Amygdala (tissue), 56 donors: Measurements from ENCODE around the gene ITGA4.
"Not testable (repeated sequence)": the region's sequence is repeated elsewhere in the genome, so short reads cannot be mapped to it uniquely, and the experiment has no call there.

Experiments
- DNase-seq, 56 donors: peaks; one replicate each; lab custom pipeline; 2025; lab: John Stamatoyannopoulos, UW

The ITGA4 gene

DNA sequence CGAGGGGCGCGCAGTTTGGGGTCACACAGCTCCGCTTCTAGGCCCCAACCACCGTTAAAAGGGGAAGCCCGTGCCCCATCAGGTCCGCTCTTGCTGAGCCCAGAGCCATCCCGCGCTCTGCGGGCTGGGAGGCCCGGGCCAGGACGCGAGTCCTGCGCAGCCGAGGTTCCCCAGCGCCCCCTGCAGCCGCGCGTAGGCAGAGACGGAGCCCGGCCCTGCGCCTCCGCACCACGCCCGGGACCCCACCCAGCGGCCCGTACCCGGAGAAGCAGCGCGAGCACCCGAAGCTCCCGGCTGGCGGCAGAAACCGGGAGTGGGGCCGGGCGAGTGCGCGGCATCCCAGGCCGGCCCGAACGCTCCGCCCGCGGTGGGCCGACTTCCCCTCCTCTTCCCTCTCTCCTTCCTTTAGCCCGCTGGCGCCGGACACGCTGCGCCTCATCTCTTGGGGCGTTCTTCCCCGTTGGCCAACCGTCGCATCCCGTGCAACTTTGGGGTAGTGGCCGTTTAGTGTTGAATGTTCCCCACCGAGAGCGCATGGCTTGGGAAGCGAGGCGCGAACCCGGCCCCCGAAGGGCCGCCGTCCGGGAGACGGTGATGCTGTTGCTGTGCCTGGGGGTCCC, at the start of gene ITGA4:
Gene ITGA4, plus strand, starts transcription at position 266 of the 620 bp plus-strand sequence. Its CDS starts 269 bp downstream, at position 535.
- DNase-seq = peak in 13 of 56 donors; percentile 3 to 38 (median 12)

DNA sequence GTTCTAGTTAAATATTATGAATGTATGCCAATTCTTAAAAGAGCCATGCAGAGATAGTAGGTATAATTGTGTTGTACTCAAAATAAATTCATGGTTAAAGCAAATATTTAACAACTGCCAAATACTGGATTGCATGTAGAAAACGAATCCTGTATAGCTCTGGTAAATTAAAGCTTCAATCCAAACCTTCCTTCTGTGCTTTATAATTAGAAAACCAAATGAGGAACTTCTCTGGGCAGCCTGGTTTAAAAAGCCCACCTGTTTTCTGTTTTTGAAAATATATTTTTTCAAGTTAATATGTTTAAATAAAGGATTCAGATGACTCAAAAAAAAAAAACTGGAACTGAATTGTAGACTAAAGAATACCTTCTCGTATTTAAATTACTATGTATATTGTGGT, 48.3 kb upstream of the ITGA4 start:
- DNase-seq = no peak

DNA sequence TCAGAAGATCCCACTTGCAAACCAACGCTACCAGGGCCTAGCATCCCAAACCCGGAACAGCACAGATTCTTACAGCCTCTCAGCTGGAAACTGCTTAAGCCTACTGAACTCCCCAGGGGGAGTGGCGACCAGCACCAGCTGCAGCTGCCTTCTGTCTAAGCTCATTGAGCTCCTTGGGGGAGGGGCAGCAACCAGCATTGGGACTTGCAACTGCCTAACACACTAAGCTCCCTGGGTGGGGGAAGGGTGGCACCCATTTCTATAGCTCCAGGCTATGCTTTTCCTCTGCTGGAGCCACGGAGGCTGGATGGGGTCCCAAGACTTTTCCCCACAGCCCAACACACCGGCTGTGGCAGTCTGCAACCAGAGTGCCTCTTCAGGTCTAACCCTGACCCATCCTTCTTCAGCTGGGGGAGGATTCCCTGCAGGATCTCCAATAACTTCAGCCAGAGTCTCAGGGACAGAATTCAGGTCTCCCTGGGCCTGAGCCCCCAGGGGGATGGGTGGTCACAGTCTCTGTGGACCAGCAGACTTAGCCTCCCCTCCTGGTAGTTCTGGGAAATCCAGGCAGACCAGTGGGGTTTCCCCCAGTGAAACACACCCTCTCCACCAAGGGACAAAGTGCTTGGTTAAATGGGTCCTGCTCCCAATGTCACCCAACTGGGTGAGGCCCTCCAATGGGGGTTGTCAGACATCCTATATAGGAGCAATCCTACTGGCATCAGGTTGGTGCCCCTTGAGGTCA, 45.9 kb upstream of the ITGA4 start:
- DNase-seq = peak in 1 of 56 donors; percentile 2

DNA sequence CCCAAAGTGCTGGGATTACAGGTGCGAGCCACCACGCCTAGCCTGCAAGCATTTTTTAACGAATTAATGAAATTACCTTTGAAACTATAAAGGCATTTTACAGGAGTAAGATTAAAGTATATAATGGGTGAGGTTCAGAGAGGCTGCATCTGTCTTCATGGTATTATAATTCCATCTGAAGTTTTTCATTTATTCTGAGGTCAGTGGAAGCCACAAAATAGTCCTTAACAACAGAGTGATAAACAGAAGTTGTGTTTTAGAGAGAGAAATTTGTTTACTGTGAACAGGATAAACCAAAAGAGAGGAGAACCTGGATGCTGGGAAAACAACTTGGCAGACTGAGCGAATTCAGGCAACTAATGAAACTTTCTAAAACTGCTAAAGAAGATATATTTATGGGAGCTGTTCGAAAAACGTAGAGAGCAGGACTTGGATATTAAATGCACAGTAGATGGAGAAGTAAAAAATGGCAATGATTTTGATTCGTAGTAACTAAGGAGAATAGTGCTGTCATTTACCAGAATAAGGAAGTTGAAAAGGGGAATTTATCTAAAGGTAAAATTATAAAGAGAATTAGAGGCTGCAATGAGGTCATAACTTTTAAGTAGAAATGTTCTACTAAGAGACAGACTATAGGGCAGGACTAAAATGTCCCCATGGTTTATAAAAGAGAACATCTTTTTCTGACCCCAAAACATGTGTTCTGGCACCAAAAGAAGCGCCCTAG, 37.9 kb upstream of the ITGA4 start:
- no peak for DNase-seq

DNA sequence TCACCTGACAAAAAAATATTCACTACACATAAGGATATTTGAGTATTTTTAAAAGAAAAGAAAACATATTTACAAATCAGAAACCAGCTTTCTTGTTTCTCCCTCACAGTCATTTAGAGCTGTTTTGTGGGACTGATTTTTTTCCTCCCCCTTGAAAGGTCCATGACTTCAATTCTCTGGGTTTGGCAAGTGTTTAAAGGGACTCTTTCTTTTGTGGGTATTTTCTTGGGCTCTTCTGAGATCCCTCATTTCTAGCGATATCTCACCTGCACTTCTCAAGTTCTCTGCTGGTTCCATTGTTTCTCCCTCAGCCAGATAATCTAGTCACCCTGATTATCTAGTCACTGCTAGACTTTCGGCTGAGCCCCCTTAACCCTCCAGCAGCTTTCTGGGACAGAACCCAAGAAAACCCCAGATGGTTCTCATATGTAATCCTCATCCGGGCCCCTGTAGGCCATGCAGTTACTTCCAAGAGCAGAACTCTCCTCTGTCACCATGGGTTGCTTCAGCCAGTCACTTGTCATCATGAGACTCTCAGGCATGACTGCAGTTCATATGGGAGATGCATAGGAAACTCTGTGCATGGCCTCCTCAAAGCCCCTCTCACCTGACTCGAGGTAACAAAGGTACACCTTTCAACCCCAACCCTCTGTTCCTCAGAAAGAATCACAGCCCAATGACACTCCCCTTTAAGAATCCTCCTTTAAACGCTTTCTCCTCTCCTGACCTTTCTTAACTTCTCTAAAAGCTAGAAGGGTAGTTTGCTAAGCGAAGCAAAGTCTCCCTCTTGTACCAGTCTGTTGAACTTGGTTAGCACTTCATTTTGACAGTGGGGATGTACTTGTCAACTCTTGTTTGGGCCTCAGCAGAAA, 36.7 kb upstream of the ITGA4 start:
- no peak for DNase-seq

DNA sequence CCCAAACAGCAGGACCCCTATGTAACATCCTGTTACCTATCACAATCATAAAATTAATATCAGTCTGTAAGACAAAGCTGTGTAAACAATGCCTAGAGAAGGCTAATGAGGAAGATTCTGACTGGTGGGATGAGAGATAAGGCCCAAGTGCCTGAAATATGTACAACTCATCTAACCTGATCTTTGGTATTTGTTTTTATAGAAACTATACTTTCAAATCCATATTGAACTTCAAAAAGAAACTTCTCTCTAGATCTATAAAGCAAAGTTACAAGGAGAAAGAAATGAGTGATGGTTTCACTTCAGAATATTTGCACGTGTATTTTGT, 36.1 kb upstream of the ITGA4 start:
- no peak for DNase-seq

DNA sequence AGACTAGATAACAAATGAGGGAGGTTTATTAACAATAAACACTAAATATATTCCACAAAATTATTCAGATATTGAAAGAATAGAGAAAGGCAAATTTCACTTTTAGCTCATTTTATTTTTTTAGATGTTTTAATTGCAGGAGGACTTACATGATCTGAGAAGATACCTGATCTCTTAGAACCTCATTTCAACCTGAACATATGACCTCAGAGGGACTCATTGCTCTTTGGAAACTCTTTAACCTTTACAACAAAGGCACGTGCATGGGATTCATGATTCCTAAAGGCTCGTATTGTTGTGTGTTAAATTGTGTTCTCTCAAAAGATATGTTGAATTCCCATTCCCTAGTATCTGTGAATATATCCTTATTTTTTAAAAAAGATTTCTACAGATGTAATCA, 35.7 kb upstream of the ITGA4 start:
- no peak for DNase-seq

DNA sequence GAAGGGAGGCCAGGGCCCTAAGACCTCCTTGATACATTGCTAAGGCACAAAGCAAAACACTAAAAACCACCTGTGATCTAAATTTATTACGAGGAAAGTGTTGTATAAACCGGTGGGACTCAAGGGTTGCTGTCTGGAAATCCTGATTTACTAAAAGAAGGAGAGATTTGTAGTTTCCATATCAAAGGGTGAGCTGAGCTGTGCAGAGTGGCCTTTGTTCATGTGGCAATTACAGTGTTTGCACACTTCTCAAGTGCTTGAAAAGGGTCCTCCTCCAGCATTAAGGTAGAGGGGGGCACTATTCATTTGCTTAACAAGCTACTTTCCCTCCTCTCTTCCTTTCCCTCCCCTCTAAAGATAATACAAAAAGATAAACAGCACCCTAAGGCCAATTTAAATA, 30.5 kb upstream of the ITGA4 start:
- DNase-seq = no peak

DNA sequence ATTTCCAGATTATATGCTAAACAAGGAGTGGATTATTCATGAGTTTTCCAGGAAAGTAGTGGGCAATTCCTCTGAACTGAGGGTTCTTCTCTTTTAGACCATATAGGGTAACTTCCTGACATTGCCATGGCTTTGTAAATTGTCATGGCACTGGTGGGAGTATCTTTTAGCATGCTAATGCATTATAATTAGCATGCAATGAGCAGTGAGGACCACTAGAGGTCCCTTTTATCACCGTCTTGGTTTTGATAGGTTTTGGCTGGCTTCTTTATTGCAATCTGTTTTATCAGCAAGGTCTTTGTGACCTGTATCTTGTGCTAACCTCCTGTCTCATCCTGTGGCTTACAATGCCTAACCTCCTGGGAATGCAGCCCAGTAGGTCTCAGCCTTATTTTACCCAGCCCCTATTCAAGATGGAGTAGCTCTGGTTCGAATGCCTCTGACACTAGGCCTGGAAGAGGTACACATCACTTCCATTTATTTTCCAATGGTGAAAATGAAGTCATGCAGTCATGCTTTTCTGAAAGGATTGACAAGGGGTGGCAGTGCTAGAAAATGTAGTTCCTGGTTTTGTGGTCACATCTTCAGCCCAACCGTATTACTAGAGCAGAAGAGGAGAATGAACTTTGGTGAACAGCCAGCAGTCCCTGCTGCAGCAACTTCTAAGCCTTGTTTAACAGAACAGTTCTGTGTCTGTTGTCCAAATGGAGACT, 26.6 kb upstream of the ITGA4 start:
- DNase-seq = no peak

DNA sequence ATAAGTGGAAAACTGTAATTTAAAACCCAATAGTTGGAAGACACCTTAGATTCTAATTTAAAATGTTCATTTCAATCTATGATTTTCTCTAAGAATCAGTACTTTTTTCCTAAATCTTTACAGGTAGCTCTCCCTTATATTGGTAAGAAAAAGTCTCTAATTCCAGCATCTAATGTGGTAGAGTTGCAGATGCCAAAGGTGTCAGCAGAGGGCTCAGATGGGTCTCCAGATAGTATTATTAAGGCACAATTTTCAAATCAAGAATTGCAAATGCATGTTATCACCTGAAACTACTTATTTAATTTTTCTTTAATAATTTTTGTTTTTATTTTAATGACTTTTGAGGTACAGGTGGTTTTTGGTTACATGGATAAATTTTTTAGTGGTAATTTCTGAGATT, 25.5 kb upstream of the ITGA4 start:
- DNase-seq = no peak

DNA sequence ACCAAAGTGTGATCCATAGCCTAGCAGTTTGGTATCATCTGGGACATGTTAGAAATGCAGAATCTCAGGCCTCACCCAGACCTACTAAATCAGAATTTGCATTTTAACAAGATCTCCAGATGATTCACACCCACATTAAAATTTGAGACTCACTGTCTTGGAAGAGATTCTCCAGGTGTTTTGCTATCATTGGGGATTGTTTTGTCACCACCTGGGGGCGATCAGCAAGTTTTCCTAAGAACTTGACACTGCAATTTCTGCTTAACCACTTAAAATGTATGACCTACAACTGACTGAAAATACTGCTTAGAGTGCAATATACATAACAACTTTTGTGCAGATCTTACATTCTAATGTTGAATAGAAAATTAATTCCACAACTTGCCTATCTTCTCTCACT, 18.9 kb upstream of the ITGA4 start:
- DNase-seq = no peak

DNA sequence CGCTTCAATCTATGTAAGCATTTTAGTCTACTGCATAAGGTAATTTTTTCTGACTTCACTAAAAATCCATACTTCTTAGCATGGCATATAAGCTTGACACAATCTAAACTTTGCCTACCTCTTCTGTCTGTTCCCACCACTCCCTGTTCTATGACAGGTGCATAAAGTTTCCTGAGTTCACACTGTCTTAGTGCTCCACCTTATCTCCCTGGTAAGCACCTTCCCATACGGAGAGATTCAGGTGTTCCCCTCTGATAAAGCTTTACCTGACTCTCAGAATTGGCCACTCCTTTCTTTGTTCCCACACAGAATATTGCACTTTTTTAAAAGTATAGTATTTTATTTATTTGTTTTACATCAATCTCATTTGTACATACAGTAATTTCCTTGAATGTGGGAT, 16.8 kb upstream of the ITGA4 start:
- DNase-seq = no peak

DNA sequence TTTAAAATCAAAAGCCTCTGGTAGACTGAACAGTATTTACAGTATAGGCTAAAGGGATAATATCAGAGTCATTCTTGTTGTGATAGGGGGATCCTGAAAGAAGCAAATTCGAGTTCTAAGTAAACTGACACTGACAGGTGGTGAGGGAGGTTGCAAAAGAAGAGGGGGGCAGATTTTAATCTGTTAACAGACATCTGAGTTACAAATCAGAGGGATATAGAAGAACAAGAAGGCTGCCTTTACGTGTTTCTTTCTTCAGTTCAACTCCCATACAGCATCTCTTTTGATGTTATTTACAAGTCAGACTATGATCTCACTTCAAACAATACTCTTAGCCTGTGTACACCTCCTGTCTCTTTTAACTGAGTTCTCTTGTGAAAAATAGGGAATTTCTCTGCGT, 16.3 kb upstream of the ITGA4 start:
- no peak for DNase-seq

DNA sequence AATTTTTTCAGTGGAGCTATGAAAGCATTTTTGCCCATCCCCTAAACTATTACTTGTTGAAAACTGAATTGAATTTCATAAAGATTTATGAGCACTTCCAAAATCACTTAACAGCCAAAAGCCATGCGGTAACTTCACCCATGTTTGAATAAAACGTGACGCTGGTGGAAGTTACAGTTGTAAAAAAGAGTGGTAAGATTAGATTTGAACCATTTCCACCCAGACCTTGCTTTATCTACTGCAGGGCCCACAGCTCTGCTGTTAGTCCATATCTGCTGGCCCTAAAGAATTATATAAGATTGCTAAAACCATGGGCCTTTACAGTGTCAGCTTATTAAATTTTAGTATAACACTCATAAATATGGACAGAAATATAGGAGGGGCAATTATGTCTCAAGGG, 15.5 kb upstream of the ITGA4 start:
- DNase-seq = no peak

DNA sequence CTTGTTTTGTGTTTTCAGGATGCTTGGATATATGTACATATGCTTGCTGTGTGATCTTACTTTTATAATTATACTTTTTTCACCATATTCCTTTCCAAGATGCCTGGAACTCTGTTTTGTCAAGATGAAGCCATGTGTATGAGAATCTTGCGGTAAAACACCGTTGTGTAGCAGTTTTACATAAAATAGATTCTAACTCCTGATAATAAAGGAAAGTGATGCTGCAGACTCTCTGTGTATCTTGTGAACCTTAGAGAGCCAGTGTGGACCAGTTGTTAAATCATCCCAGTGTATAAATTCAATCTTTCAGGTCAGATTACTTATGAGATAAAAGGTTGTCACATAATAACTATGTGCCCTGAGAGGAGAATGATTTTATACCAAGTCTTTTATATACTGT, 12.5 kb upstream of the ITGA4 start:
- no peak for DNase-seq

DNA sequence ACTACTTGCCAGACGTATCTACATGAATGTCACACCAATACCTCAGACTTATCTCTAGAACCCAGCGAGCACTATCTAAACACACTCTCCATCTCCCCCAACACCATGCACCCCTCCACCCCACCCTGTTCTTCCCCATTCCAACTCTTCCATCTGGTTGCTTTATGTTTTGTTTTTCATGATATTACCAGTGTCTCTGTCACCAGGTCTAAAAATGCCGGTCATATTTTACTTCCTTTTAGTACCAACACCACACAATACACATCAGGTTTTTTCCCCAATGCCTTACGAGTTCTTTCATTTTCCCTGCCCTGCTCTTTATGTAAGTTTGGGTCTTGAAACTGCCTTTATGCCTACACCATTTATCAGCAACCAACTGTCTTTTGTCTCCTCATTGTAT, 10.2 kb upstream of the ITGA4 start:
- no peak for DNase-seq

DNA sequence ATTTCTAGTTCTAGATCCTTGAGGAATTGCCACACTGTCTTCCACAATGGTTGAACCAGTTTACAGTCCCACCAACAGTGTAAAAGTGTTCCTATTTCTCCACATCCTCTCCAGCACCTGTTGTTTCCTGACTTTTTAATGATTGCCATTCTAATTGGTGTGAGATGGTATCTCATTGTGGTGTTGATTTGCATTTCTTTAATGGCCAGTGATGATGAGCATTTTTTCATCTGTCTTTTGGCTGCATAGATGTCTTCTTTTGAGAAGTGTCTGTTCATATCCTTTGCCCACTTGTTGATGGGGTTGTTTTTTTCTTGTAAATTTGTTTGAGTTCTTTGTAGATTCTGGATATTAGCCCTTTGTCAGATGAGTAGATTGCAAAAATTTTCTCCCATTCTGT, 7.9 kb upstream of the ITGA4 start:
- not testable (repeated sequence) for DNase-seq

DNA sequence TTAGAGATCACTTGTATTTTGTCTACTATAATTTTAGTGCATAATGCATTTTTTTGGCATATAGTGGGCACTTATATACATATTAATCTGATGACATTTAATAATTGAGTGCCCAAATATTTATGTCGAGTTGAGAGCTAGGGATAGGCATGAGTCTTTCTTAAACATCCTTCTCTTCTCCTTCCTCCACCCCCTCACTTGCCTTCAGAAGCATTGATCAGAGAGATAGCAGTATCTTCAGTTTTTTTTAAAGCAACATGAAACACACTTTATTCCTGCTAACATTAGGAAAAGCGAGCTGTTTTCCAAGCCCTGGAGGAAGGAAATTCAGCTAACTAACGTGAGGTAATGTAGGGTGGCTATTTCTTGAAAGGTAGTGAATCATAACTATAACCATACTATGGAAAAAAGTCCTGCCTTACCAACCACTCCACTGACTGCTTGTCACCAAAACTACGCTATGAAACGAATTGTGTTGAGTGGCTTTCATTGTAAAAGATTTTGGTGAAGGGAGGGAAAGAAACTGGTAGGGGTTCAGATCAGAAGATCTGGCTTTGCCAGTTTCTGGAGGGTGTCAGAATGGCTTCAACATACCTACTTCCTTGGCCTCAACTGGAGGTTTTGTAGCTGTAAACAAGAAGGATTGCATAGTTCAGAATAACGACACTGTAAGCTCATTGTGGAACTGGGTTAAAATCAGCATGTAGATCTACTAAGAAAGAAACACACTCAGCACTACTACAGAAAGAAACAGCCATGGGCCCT, 2.3 kb upstream of the ITGA4 start:
- DNase-seq = no peak

DNA sequence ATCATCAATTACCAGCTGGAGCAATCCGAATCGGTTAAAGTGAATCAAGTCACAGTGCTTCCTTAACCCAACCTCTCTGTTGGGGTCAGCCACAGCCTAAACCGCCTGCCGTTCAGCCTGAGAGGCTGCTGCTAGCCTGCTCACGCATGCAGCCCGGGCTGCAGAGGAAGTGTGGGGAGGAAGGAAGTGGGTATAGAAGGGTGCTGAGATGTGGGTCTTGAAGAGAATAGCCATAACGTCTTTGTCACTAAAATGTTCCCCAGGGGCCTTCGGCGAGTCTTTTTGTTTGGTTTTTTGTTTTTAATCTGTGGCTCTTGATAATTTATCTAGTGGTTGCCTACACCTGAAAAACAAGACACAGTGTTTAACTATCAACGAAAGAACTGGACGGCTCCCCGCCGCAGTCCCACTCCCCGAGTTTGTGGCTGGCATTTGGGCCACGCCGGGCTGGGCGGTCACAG, 496 bp upstream of the ITGA4 start:
- DNase-seq = peak in 1 of 56 donors; percentile 0
